HEK293T (cell line): Measurements from ENCODE around the gene NUCB1.

Experiments used
- CTCF ChIA-PET: fragments of 350-600 bp; formaldehyde crosslinking; extraction: SDS; loops from one replicate; lab custom pipeline; 2021; ENCODE audit warnings: antibody characterized with exemption, inconsistent platforms; lab: Yijun Ruan, JAX
- POLR2A ChIA-PET: fragments of 350-600 bp; formaldehyde crosslinking; extraction: SDS; loops from one replicate; lab custom pipeline; 2020; ENCODE audit warnings: antibody characterized with exemption, inconsistent platforms; lab: Yijun Ruan, JAX
- DNase-seq: peaks from one replicate; pipeline ENCODE4 v3.0.0; 2012; ENCODE audit warnings: mixed read lengths; ENCODE audit errors: extremely low spot score
- ARNT ChIP-seq: fragments of 450-650 bp; IDR thresholded peaks from 2 replicates; pipeline ENCODE4 v1.6.1; 2017; ENCODE audit warnings: mild to moderate bottlenecking
- BHLHE40 ChIP-seq: fragments of 450-650 bp; IDR thresholded peaks from 2 replicates; pipeline ENCODE4 v1.6.1; 2016; ENCODE audit warnings: mild to moderate bottlenecking, moderate library complexity, borderline replicate concordance
- CTBP1 ChIP-seq: fragments of 450-650 bp; IDR thresholded peaks from 2 replicates; pipeline ENCODE4 v1.6.1; 2016; ENCODE audit warnings: borderline replicate concordance
- ELF4 ChIP-seq: fragments of 450-650 bp; IDR thresholded peaks from 2 replicates; pipeline ENCODE4 v1.6.1; 2017; ENCODE audit warnings: antibody characterized with exemption
- FOXA1 ChIP-seq: fragments of 450-650 bp; IDR thresholded peaks from 2 replicates; pipeline ENCODE4 v1.6.1; 2016; ENCODE audit warnings: mild to moderate bottlenecking
- FOXK2 ChIP-seq: fragments of 450-650 bp; IDR thresholded peaks from 2 replicates; pipeline ENCODE4 v1.6.1; 2016; ENCODE audit warnings: mild to moderate bottlenecking
- FOXM1 ChIP-seq: fragments of 450-650 bp; IDR thresholded peaks from 2 replicates; pipeline ENCODE4 v1.6.1; 2017; ENCODE audit warnings: mild to moderate bottlenecking, borderline replicate concordance
- HDGF ChIP-seq: fragments of 450-650 bp; IDR thresholded peaks from 2 replicates; pipeline ENCODE4 v1.6.1; 2017; ENCODE audit warnings: antibody characterized with exemption, borderline replicate concordance
- L3MBTL2 ChIP-seq: fragments of 450-650 bp; conservative IDR thresholded peaks from 2 replicates; pipeline ENCODE4 v1.6.1; 2016; ENCODE audit warnings: mild to moderate bottlenecking
- LEF1 ChIP-seq: fragments of 450-650 bp; IDR thresholded peaks from 2 replicates; pipeline ENCODE4 v1.6.1; 2017; ENCODE audit warnings: mild to moderate bottlenecking, borderline replicate concordance
- NFRKB ChIP-seq: fragments of 450-650 bp; IDR thresholded peaks from 2 replicates; pipeline ENCODE4 v1.6.1; 2016; ENCODE audit warnings: mild to moderate bottlenecking, moderate library complexity
- SP1 ChIP-seq: fragments of 450-650 bp; IDR thresholded peaks from 2 replicates; pipeline ENCODE4 v1.6.1; 2017
- SUZ12 ChIP-seq: fragments of 450-650 bp; IDR thresholded peaks from 2 replicates; pipeline ENCODE4 v1.6.1; 2016; ENCODE audit warnings: mild to moderate bottlenecking
- TARDBP ChIP-seq: fragments of 450-650 bp; IDR thresholded peaks from 2 replicates; pipeline ENCODE4 v1.6.1; 2016
- ZNF384 ChIP-seq: fragments of 450-650 bp; IDR thresholded peaks from 2 replicates; pipeline ENCODE4 v1.6.1; 2016
- TF ChIP-seq, protein P1 (sequence below): fragments of 450-650 bp; IDR thresholded peaks from 2 replicates; pipeline ENCODE4 v1.6.1; 2016

Gene NUCB1

DNA sequence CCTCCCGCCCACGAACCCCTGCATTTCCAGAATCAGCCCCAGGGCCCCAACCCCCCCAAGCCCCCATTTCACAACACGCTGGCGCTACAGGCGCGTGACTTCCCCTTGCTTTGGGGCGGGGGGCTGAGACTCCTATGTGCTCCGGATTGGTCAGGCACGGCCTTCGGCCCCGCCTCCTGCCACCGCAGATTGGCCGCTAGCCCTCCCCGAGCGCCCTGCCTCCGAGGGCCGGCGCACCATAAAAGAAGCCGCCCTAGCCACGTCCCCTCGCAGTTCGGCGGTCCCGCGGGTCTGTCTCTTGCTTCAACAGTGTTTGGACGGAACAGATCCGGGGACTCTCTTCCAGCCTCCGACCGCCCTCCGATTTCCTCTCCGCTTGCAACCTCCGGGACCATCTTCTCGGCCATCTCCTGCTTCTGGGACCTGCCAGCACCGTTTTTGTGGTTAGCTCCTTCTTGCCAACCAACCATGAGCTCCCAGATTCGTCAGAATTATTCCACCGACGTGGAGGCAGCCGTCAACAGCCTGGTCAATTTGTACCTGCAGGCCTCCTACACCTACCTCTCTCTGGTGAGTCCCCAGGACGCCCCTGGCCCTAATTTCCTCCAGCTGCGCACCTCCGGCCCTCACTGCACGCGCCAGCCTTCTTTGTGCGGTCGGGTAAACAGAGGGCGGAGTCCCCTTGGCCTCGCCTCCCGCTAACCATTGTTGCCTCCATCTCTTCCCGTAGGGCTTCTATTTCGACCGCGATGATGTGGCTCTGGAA, 65.1 kb downstream of the NUCB1 start, which contains the start of gene FTL:
Gene FTL, plus strand, starts transcription at position 270 of the 766 bp plus-strand sequence. Its CDS starts 199 bp downstream, at position 469.
- TF ChIP-seq SP1 (no peak), BHLHE40 (no peak), LEF1 (no peak), ELF4 (peak; percentile 50; the same call in 1 of the 2 replicates)
- ChIA-PET POLR2A (interaction anchor here (1.0 to 2.1 kb wide), 8 partner anchors 11 to 155 kb away, joined by 3 to 7 read pairs (median 4); partner anchors contain the start of genes BAX, BCAT2, GYS1 and NUCB1), CTCF (interaction anchor here (1.2 kb wide), 1 partner anchor 28 kb away, joined by 5 read pairs; the partner anchor contains the start of genes GYS1 and RUVBL2)
- peak; percentile 92 for DNase-seq

GRCh38 chr19:48965806-48966540, 65.9 kb downstream of the NUCB1 start:
- DNase-seq: peak; percentile 73
- ChIA-PET CTCF (interaction anchor here (0.6 to 1.2 kb wide), 3 partner anchors 27 to 530 kb away, joined by 3 to 5 read pairs (median 3); partner anchors contain the start of genes GYS1 and RUVBL2), POLR2A (interaction anchor here (0.9 to 2.1 kb wide), 10 partner anchors 11 to 156 kb away, joined by 3 to 7 read pairs (median 3); partner anchors contain the start of genes BAX, BCAT2, GYS1 and NUCB1)
- TF ChIP-seq SP1 (no peak), SUZ12 (peak; percentile 98), L3MBTL2 (peak; percentile 85), ELF4 (peak; percentile 51), FOXK2 (no peak)
- TF ChIP-seq, protein P1, sequence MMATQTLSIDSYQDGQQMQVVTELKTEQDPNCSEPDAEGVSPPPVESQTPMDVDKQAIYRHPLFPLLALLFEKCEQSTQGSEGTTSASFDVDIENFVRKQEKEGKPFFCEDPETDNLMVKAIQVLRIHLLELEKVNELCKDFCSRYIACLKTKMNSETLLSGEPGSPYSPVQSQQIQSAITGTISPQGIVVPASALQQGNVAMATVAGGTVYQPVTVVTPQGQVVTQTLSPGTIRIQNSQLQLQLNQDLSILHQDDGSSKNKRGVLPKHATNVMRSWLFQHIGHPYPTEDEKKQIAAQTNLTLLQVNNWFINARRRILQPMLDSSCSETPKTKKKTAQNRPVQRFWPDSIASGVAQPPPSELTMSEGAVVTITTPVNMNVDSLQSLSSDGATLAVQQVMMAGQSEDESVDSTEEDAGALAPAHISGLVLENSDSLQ: no peak

GRCh38 chr19:48966541-48967345, 66.6 kb downstream of the NUCB1 start:
- CTCF ChIA-PET: interaction anchor here (0.6 to 0.8 kb wide), 2 partner anchors 177 to 531 kb away, joined by 3 read pairs; no protein-coding TSS in a partner anchor
- POLR2A ChIA-PET: interaction anchor here (0.7 to 1.8 kb wide), 8 partner anchors 10 to 95 kb away, joined by 3 to 7 read pairs (median 4); partner anchors contain the start of genes BAX, GYS1, NUCB1 and PPP1R15A
- TF ChIP-seq SP1 (no peak), LEF1 (no peak), FOXA1 (no peak), HDGF (no peak), L3MBTL2 (no peak), ELF4 (no peak), ZNF384 (no peak), CTBP1 (no peak), ARNT (no peak), SUZ12 (no peak), BHLHE40 (no peak), FOXM1 (no peak), FOXK2 (no peak), TARDBP (no peak), NFRKB (no peak)
- TF ChIP-seq, protein P1: no peak
- no peak for DNase-seq

- TF ChIP-seq ELF4: no peak
- TF ChIP-seq BHLHE40: no peak
- no peak for TF ChIP-seq L3MBTL2
- no peak for TF ChIP-seq TARDBP
- TF ChIP-seq ARNT: no peak
- TF ChIP-seq FOXA1: no peak
- no peak for TF ChIP-seq CTBP1
- TF ChIP-seq HDGF: no peak
- no peak for DNase-seq
- POLR2A ChIA-PET: interaction anchor here (0.7 to 1.8 kb wide), 4 partner anchors 14 to 96 kb away, joined by 3 to 7 read pairs (median 4); partner anchors contain the start of genes BAX, GYS1, PPP1R15A and RUVBL2
- CTCF ChIA-PET: no interaction called here
Observed at GRCh38 chr19:48967346-48968178, 67.5 kb downstream of the NUCB1 start.

DNA sequence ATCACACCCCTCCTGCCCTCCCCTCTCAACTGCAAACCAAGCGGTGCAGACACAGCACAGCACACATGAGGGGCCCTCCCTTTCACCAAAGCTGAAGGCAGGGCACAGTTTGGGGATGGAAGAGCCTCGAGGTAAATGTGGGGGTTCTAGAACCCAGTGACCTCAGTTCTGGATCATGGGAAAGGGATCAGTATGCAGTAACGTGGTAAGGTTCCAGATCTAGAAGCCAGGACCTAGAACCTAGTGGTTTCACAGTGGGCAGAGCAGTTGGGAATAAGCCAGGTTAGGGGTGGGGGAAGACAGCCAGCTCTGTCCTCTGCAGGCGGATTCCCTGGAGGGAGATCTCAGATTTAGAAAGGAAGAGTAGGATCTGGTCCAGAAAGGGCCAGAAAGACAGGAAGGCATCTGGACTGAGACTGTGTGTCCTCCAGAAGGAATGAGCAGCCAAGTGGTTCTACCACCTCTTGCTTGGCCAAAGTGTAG, 68.1 kb downstream of the NUCB1 start:
- no peak for DNase-seq
- TF ChIP-seq LEF1 (no peak), TARDBP (no peak), ZNF384 (no peak), SUZ12 (no peak), NFRKB (no peak), L3MBTL2 (no peak), BHLHE40 (no peak), ELF4 (no peak), HDGF (no peak), FOXK2 (no peak)
- ChIA-PET POLR2A (interaction anchor here (1.2 to 1.8 kb wide), 3 partner anchors 14 to 96 kb away, joined by 4 to 7 read pairs (median 5); partner anchors contain the start of genes BAX, GYS1, PPP1R15A and RUVBL2), CTCF (no interaction called here)
